ENCODE results near the gene CCDC50.

DNA sequence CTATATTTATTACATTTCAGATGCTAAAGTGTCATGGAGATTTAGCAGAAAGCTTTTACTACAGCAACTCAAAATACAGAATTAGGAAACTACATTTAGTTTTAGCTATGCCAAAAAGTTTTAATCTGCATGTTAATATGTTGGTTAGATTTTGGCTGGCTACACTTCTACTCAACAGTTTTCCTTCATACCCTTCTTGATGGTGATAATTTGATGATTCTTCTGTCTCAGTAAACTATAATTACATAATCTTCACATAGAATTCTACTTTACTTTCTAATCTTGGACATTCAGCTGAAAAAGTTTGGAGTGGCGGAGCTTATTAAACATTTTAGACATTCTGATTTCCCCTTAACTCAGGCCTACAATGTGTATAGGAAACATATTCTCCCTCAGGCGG is 11.2 kb downstream of the CCDC50 start:
- TF ChIP-seq MYC (IDR thresholded peaks at IDR 0.05; ENCODE audit: low read depth, low read length) (no peak), JUN (IDR thresholded peaks at IDR 0.05; ENCODE audit: borderline replicate concordance, insufficient read depth, insufficient read length, low read depth) (no peak), POLR2A (IDR thresholded peaks at IDR 0.05; ENCODE audit: low read depth, low read length) (no peak), EZH2 (IDR thresholded peaks at IDR 0.05; ENCODE audit: borderline replicate concordance, low read depth, low read length, severe bottlenecking) (no peak)
- TF ChIP-seq, protein P1, sequence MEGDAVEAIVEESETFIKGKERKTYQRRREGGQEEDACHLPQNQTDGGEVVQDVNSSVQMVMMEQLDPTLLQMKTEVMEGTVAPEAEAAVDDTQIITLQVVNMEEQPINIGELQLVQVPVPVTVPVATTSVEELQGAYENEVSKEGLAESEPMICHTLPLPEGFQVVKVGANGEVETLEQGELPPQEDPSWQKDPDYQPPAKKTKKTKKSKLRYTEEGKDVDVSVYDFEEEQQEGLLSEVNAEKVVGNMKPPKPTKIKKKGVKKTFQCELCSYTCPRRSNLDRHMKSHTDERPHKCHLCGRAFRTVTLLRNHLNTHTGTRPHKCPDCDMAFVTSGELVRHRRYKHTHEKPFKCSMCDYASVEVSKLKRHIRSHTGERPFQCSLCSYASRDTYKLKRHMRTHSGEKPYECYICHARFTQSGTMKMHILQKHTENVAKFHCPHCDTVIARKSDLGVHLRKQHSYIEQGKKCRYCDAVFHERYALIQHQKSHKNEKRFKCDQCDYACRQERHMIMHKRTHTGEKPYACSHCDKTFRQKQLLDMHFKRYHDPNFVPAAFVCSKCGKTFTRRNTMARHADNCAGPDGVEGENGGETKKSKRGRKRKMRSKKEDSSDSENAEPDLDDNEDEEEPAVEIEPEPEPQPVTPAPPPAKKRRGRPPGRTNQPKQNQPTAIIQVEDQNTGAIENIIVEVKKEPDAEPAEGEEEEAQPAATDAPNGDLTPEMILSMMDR (IDR thresholded peaks at IDR 0.05; ENCODE audit: extremely low read depth in 1 of 2, insufficient read depth in 1 of 2, low read depth in 1 of 2, low read length in 2 of 2), result no peak

Data from endothelial cell of umbilical vein (primary cell).